ENCODE measurements around the gene KRTCAP2. TPM values are rescaled to one million over a fixed set of nuclear protein-coding genes. Genes with fewer than 3 reads are reported as not detected.

The KRTCAP2 gene
- total RNA-seq, 1 donor from 2014 or later: 224 TPM

DNA sequence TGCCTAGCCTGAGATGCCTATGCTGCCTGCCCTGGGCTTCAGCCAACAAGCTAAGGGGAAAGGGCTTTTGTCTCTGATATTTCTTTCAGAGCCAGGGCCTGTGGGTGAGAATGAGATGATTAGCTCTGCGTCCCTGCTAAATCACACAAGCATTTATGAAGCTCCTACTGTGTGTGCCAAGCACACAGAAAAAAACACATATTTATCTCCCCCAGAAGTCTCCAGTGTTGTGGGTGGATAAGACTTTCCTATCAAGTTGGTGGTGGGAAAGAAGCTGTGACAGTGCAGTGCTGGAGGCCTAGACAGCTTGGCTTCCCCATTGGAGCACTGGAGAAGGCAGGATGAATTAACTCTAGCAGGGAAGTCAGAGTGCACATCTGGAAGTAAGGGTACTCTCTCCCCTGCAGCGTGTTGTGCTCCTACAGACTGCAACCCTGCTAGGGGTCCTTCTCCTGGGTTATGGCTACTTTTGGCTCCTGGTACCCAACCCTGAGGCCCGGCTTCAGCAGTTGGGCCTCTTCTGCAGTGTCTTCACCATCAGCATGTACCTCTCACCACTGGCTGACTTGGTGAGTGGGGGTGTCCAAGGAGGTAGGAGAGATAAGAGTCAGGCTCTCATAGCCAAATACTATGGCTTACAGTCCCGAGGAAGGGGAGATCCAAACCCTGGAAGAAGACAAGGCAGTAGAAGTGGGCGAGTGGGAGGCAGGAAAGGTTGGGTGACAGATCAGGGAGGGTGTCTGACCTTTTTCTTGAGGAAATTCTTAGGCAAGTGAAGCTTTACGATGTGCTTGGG, 35.8 kb downstream of the KRTCAP2 start:
- intact Hi-C loops (cut with micrococcal nuclease): loop anchor here (5.0 kb wide), 1 partner anchor 185 kb away; the partner anchor contains the start of gene RUSC1

DNA sequence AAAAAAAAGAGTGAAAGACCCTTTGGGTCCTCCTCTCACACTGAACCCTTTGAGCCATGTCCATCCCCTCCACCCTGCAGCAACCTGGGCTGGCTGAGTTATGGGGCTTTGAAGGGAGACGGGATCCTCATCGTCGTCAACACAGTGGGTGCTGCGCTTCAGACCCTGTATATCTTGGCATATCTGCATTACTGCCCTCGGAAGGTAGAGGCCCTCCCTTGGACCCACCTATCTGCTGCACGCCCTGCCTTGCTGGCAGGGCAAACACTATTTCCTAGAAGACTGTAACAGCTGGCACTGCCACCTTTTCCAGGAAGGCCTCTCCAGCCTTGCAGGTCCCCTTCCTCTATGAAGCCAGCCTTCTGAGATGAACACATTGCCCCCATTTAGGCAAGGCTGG, 36.4 kb downstream of the KRTCAP2 start:
- intact Hi-C loops (cut with micrococcal nuclease): loop anchor here (5.0 kb wide), 1 partner anchor 186 kb away; the partner anchor contains the start of gene RUSC1

- intact Hi-C loops (cut with micrococcal nuclease): loop anchor here (1.0 to 5.0 kb wide), 6 partner anchors 8 to 919 kb away; partner anchors contain the start of genes EFNA1, LAMTOR2, RUSC1 and UBE2Q1
Measured at GRCh38 chr1:155135415-155136028, 37.6 kb downstream of the KRTCAP2 start, which contains the start of gene SLC50A1. Gene SLC50A1 (plus strand): TSS chr1:155135852. CDS start chr1:155135912, 60 bp downstream.

- intact Hi-C loops (cut with micrococcal nuclease): loop anchor here (1.0 to 5.0 kb wide), 6 partner anchors 8 to 919 kb away; partner anchors contain the start of genes EFNA1, LAMTOR2, RUSC1 and UBE2Q1
Measured at GRCh38 chr1:155134880-155135414, 38.2 kb downstream of the KRTCAP2 start.

GRCh38 chr1:155134322-155134721, 38.8 kb downstream of the KRTCAP2 start:
- intact Hi-C loops (cut with micrococcal nuclease): loop anchor here (2.0 kb wide), 2 partner anchors 34 to 576 kb away; partner anchors contain the start of gene UBE2Q1

DNA sequence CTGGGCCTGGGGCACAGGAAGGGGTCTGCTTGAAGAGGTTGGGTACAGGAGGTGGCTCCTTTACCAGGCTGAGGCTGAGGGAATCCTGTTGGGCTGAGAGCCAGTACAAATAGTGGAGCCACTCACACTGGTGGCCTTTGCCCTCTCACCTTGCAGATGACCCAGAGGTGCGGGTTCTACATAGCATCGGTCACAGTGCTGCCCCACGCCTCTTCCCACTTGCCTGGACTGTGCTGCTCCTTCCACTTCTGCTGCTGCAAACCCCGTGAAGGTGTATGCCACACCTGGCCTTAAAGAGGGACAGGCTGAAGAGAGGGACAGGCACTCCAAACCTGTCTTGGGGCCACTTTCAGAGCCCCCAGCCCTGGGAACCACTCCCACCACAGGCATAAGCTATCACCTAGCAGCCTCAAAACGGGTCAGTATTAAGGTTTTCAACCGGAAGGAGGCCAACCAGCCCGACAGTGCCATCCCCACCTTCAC, 39.3 kb downstream of the KRTCAP2 start:
- intact Hi-C loops (cut with micrococcal nuclease): loop anchor here (2.0 kb wide), 2 partner anchors 35 to 575 kb away; partner anchors contain the start of gene UBE2Q1

DNA sequence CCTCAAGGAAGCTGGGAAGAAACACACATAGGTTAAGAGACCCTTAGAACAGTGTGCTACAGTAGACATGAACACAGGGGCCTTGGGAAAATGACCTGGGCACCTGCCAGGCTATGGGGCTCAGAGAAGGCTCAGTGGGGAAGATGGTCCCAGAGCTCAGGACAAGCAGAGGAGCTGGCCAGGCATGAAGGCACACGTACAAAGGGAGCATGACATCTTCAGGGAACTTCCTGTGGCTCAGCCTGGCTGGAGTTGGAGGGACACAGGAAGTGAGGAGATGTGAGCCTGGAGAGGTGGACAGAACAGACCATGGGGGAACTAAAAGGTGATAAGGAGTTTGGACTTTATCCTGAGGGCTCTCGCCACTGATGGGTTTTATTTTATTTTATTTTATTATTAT, 41.2 kb downstream of the KRTCAP2 start:
- intact Hi-C loops (cut with micrococcal nuclease): no loop called here

GRCh38 chr1:155131285-155131684, 41.8 kb downstream of the KRTCAP2 start:
- intact Hi-C loops (cut with micrococcal nuclease): no loop called here

DNA sequence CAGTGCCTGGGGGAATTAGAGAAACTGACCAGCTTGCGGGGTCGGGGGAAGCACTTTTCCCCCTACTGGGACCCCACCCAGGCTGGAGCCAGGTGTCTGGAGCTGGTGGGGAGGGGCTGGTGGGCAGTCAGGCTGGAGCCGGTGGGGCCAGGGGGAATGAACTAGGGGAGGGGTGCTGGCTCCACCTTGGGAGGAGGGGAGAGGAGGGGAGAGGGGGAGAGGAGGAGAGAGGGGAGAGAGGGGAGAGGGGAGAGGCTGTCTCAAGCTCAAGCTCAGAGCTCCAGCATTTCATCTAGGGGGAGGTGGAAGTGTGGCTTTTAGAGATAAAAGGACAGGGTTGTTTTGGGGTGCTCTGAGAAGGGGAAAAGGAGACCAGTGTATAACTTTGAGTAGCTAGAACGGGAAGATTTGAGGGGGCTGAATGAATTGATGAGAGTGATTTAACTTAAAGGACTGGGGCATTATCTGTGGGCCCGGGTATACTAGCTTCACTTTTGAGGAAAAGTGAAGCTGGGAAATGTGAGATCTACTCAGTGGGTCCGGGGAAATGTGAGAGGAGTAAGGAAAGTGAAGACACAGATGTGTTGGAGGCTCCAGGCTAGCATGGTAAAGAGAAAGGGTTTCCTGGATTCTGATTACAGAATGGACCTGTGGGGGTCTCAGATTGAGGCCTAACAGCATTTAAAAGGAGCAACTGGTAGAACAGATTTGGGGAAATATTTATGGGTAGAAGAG, 42.7 kb downstream of the KRTCAP2 start:
- intact Hi-C loops (cut with micrococcal nuclease): no loop called here

- intact Hi-C loops (cut with micrococcal nuclease): no loop called here
Measured at GRCh38 chr1:155128755-155129473, 44.2 kb downstream of the KRTCAP2 start.

- intact Hi-C loops (cut with micrococcal nuclease): loop anchor here (1.0 kb wide), 1 partner anchor 7 kb away; the partner anchor contains the start of gene SLC50A1
Measured at GRCh38 chr1:155127967-155128754, 44.9 kb downstream of the KRTCAP2 start.

GRCh38 chr1:155127105-155127966, 45.8 kb downstream of the KRTCAP2 start, which contains the start of gene EFNA1:
Gene EFNA1 (plus strand): TSS chr1:155127876. CDS start chr1:155127978, 102 bp downstream.
- intact Hi-C loops (cut with micrococcal nuclease): loop anchor here (1.0 kb wide), 1 partner anchor 8 kb away; the partner anchor contains the start of gene SLC50A1

DNA sequence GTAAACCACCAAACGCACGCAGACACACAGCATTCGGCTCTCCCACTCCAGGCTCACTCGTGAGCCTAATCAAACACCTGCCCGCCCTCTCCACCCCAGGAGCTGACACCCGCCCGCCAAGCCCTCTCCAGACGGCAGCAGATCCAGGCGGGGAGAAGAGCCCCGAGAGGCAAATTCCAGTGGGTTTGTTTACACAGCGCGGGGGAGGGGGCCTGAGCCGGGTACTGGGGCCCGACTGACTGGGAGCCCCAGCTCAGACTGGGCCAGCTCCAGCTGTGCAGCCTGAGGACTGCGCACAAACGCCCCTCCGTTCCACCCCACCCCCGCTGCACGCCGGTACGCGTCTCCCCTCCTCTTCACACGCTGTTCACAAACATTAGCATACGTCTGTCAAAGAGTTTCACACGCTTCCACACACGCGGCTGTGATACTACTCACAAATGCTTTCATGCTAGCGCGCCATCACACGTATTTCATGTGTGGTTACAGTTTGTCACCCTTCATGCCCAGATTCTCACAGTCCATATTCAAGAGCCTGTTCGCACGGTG, 46.5 kb downstream of the KRTCAP2 start:
- intact Hi-C loops (cut with micrococcal nuclease): loop anchor here (1.0 kb wide), 1 partner anchor 9 kb away; the partner anchor contains the start of gene SLC50A1

GRCh38 chr1:155125946-155126555, 47.1 kb downstream of the KRTCAP2 start:
- intact Hi-C loops (cut with micrococcal nuclease): no loop called here

DNA sequence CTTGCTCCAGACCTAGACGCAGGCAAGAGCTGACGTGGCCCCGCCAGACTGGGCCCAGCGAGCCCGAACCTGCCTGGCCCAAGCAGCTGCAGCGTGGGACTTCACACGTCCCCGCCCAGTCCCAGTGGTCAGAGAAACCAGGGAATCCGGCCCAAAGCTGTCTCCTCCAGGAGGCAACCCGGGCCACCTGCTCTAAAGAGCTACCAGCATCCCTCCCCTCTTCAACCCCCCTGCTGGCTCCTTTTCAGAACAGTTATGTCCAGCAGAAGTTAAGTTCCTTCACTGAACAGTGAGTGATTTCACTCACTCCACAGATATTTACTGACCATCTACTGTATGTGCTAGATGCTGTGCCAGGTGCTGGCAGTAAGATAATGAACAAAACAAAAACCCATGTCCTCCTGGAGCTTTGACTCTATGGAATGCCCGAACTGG, 47.6 kb downstream of the KRTCAP2 start:
- intact Hi-C loops (cut with micrococcal nuclease): no loop called here

GRCh38 chr1:155124503-155125463, 48.3 kb downstream of the KRTCAP2 start:
- intact Hi-C loops (cut with micrococcal nuclease): no loop called here
